T-helper 1 cell (primary cell): ENCODE measurements around the gene MYO1H.
A peak's percentile ranks its signal among the peaks of the same experiment; 100 is the strongest.
"Not testable (repeated sequence)": the region's sequence is repeated elsewhere in the genome, so short reads cannot be mapped to it uniquely, and the experiment has no call there.

Source experiments
- DNase-seq, 5 donors: peaks; one replicate each; pipeline ENCODE4 v3.0.0-alpha.2; 2012 to 2020

The MYO1H gene

DNA sequence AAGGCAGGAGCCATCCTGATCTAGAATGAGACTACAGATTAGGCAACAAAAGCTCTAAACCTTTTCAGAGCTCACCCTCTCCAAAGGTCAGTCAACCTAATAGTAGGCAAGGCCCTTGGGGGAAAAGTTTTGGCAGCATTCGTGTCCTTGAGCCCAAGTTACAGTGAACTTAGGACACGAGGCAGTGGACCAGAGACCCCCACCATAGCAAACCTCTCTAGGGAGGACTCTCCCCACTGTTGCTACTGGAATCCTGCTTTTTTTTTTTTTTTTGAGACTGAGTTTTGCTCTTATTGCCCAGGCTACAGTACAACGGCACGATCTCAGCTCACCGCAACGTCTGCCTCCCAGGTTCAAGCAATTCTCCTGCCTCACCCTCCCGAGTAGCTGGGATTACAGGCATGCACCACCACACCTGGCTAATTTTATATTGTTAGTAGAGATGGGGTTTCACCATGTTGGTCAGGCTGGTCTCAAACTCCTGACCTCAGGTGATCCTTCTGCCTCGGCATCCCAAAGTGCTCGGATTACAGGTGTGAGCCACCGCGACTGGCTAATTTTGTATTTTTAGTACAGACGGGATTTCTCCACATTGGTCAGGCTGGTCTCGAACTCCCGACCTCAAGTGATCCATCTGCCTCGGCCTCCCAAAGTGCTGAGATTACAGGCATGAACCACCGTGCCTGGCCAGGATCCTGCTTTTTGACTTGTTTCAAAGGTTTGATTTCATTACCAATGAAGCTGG is 126.0 kb downstream of the MYO1H start:
- not testable (repeated sequence) for DNase-seq

DNA sequence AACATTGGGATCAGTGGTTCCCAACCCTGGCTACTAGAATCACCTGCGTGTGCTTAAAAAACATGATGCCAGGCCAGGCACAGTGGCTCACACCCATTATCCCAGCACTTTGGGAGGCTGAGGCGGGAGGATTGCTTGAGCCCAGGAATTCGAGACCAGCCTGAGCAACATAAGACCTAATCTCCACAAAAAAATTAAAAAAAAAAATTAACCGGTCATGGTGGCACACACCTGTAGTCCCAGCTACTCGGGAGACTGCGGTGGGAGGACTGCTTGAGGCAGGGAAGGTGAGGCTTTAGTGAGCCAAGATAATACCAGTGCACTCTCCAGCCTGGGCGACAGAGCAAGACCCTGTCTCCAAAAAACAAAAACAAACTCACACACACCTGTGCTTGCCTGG is 127.4 kb downstream of the MYO1H start:
- no peak for DNase-seq

DNA sequence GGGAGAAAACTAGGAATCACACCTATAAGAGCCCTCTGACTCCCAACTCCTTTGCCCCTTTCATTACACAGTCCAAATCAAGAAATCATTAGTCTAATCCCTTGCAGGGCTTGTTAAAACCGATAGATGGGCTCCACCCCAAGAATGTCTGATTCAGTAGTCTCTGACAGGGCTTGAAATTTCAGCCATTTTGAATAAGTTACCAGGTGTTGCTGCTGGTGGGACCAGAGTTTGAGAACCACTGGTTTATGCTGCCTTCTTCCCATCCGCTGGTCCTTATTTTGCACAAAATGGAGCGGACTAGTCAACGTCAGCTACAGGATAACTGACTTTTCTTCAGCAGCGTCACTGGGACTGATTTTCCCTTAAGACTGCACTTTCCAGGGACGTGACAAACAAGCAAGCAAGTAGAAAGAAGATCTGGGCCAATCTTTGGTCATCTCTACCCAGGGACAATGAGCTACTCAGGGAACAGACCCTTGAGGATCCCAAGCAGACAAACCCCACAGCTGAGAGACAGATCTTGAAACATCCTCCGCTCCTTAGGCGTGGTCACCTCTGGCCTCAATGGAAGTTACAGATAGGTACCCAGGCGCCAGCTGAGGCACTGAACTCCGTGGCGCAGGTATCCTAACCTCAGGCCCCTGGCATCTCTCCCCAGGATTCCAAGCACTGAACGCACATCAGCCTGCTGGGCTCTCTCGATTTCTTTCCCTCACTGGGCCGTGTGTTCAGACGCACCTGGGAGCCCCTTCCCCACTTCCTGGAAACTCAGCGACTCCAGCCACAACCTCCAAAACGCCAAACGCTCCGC is 128.5 kb downstream of the MYO1H start:
- no peak for DNase-seq

DNA sequence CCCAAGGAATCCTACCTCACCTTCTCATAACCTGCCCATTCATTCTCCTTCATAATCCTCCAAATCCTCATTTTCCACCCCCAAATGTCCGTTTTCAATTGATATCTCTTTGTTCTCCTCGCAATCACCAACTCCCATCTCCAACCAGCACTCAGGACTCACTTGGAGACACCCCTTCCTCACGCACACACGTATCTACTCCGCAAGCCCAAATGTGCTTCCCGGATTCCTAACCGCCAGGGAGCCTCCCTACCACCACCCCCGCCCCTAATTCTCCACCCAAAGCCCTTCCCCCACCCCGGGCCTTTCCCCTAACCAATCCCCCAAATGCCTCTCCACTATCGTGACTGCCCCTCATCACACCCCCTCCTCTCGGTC is 129.1 kb downstream of the MYO1H start:
- no peak for DNase-seq

DNA sequence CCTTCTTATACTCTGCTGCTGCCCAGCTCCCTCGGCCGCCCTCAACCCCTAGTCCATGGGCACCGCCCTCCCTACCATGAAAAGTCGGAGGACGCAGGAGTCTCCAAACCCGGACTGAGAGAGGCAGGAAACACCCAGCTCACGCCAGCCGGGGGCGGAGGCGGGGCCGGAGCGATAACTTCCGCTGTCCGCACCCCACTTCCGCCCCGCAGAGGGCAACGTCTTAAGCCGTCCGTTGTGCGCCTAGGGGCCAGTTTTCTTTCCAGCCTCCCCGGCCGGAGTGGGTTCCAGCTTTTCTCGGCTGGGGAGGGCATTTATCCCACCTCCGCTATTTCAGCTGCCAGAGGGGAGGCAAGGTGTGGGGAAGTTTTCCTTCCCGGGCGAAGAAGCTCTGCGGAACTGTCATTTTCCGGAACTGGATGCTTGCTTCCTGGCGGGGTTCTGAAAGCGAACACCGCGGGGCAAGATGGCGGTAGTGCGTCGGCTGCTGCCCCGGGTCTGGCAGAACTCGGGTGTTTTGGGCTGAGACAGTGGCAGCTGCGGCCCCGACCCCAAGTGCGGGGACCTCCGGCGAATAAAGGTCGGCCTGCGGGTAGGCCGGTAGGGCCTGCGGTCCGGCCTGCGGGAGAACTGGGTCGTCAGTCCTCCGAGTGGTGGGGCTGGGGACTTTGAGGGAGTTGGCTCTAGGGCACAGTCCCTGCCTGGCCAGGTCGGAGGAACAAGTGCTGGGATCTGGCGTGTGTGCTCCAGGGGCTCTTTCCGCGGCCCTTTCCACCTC is 129.7 kb downstream of the MYO1H start, which contains the start of the genes KCTD10 and UBE3B:
Gene KCTD10 (minus strand): TSS at position 116 of the 778 bp plus-strand sequence. CDS start 38 bp downstream, at position 78.
Gene UBE3B (plus strand): TSS at position 450 of the 778 bp plus-strand sequence. CDS start 5,918 bp downstream, outside the sequence.
- DNase-seq: peak; percentile 70 to 90 (median 80)

DNA sequence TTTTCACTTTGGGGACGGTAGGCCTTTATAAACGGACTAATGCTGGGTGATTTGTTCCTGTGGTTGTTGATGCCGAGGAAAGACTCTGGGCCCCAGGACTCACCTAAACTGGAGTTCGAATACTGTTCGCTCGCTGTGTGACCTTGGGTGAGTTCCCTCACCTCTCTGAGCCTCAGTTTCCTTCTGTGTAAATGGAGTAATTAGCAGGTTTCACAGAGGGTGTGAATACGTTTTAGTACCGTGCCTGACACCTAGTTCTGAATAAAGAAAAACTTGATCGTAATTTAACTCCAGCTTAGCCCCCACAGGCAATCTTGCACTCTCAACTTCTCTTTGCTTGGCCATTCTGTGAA is 130.2 kb downstream of the MYO1H start:
- DNase-seq: no peak

DNA sequence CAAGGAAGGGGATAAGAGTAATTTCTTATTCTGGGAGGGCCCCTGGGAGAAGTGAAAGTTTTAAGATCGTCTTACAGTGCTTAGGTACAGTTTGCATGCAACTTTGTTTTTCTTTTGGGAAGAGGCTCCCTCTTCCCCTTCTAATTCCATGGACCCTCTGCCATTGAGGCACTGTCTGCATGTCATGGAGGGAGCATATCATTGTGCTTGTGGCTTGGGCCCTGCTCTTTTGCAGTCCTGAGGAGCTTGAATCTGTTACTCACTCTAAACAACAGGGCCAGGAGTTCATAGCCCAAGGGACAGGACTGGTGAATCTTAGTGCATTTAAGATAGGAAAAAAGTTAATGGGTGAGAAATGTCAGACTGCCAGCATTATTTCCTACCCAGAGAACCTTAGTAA is 132.1 kb downstream of the MYO1H start:
- no peak for DNase-seq

DNA sequence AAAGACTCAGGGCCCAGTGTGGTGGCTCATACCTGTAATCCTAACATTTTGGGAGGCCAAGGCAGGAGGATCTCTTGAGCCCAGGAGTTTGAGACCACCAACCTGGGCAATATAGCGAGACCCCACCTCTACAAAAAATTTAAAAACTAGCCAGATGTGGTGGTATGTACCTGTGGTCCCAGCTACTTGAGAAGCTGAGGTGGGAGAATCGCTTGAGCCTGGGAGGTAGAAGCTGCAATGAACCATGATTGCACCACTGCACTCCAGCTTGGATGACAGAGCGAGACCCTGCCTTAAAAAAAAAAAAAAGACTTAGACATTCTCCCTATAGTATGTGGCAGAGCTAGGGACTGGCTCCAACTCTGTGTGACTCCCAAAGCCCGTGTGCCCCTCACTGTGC is 132.7 kb downstream of the MYO1H start:
- no peak for DNase-seq

DNA sequence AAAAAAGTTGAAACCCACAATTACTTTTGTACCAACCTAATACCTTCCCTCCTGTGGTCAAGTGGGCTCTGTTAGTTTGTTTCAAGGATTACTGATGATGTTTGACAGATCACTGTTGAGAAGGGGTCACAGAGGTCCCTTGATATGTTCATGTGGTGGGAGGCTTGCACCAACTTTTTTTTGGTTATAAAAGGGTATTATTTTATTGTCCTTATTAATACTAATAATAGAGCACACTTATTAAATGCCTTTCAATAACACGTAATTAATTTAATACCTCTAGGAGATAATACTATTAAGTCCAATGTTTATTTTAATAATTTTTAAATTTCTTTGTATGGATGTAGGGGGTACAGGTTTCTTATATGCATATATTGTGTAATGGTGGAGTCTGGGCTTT is 134.2 kb downstream of the MYO1H start:
- DNase-seq: no peak

DNA sequence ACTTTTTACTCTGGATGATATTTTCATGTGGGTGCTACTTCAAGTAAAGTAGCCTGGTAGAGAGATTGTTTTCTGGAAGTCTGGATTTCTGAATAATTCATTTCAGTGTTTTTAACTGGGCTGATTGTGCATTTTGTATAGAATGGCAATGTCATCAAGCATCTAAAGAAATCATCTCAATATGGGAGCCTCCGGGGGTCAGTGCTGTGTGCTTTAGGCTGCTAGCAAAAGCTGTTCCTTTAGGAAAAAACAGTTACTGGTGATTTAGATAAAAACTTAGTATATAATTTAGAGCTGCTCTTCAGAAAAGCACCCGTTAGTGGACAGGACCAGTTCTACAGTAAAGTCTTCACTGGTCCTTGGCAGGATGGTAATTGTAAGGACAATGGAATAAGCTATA is 134.8 kb downstream of the MYO1H start:
- no peak for DNase-seq

DNA sequence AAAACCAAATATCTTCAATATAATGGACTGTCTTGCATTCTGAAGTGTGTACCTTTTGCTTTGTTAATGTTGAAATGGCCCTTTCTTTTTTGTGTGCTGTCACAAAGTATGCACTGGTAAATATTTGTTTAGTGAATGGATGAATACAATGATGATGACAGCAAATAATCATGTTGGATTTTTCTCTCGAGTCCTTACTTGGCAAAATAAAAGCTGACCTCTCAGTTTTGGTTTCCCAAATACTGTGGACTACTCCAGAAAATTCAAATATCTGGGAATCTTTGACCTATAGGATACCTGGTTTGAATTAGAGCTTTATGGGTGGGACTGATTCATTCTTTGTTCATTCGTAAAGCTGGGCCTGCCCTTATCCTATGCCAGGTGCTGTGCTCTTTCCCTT is 135.2 kb downstream of the MYO1H start:
- DNase-seq: no peak

DNA sequence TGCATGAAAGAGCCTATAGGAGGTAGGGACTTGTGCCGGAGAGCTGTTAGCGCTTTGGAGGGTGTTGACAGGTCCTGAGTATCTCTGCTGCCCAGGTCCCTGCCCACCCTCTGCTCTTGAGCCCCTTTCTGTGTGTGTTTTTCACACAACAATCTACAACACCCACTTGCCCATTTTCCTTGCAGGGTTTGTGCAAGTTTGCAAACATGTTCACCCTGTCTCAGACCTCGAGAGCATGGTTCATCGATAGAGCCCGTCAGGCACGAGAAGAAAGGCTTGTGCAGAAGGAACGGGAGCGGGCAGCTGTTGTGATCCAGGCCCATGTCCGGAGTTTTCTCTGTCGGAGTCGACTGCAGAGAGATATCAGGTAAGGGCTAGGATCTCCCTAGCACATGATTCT is 135.6 kb downstream of the MYO1H start:
- DNase-seq: no peak

DNA sequence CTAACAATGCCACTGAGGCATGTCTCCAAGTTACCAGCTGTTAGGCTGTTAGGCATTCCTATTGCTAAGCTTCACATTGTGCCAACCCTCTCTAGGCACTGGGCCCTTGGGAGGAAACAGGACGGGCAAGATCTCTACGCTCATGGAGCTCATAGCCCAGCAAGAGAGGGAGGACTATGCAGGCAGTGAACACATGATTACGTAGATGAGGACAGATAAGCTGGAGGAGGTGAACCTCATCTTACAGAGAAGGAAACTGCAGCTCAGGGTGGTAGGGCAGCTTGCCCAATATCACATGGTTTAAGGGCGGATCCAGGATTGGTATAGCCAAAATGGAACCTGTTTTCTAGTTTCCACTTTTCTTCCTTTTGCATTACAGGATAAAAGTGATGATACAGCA is 137.5 kb downstream of the MYO1H start:
- DNase-seq: no peak

DNA sequence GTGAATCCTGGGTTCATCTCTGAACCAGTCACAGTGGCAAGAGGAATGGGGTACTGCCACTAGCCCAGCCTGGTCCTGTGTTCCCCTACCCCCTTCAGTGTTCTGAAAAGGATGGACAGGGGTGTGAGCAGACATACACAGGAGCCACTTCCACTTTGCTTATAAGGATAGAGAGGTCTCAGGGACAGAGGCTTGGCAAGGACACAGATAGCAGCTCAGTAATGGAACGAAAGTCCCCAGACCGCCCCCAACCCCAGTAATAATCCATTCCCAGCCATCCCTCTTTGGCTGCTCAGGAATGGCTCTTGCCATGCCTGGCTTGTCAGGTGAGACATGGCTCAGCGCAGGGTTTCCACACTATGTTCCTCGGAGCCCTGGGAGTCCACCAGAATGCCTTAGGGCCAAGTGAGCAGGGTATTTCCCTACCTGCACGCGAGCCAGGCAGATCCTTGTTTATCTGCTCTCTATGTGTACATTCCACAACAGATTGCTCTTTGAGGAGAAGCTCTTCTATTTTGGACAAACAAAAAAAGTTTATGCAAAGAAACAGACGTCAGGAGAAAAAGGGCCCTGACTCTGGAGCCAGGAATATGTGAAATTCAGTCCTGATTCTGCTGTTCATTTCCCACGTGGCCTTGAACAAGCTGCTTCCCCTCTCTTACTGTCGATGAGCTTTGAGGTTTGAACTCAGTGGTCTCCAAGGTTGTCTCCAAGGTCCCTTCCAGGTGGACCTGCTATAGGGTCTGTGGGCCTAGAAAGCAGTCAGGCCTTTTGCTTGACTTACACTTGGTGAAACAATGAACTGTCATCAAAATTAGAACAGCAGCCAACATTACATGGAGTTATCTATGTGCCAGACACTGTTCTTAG is 139.7 kb downstream of the MYO1H start:
- no peak for DNase-seq

DNA sequence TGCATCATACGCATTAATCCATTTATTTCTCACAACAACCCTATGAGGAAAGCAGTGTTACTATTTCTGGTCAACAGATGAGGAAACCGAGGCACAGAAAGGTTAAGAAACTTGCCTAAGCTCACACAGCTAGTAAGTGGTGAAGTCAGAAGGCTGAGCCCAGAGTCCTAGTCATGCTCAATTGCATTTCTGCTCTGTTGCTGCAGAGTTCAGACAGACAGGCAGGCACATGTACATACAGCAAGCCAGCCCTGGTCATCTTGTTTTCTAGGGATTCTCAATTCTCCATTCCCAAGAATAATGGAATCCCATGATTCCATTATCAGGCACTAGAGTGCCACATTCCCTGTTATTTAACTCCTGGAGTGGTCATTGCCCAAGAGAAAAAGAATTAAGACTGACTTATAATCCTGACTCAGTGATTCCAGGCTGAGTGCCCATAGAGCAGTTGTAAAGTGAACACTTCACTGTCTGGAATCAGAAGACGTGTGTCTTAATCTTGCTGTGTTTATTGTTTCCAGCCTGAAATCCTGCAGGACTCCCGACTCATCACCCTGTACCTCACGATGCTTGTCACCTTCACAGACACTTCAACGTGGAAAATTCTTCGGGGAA is 140.5 kb downstream of the MYO1H start:
- DNase-seq: no peak

DNA sequence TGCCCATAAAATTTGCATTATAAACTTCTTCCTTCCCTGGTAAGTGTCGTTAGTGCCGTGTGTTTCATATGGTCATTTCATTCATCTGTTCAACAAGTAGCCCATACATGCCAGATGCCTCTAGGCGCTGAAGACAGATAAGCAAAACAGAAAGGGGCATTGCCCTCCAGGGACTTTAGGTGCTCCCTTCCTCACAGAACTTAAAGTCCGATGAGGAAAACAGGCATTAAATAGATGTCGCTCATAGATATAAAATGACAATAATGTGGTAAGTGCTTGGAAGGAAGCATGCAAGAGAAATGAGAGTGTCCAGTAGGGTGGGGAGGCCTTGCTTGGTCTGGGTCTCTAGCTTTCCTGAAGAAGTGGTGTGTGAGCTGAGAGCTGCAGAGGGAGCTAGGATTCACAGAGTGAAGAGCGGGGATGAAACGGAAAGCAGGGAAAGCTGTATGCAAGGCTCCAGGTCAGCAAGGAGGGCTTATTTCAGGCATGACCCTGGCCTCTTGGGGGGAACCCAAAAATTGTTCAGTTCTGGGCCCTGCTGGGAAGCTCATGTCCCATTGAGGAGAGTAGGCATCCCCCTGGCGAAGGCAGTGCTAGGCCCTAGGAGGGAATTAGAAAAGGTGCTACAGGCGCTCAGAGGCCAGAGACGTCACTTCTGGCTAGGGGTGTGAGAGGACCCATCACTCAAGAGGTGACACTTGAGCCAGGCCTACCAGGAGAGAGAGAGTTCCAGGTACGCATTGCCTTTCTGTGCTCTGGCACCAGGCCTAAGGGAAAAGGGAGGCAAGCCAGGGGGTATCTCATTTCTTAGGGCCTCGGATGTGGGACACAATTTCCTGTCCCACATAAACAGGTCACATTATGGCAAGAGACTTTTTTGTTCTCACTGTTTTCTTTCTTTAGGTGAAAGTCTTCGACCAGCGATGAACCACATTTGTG is 141.6 kb downstream of the MYO1H start:
- no peak for DNase-seq

DNA sequence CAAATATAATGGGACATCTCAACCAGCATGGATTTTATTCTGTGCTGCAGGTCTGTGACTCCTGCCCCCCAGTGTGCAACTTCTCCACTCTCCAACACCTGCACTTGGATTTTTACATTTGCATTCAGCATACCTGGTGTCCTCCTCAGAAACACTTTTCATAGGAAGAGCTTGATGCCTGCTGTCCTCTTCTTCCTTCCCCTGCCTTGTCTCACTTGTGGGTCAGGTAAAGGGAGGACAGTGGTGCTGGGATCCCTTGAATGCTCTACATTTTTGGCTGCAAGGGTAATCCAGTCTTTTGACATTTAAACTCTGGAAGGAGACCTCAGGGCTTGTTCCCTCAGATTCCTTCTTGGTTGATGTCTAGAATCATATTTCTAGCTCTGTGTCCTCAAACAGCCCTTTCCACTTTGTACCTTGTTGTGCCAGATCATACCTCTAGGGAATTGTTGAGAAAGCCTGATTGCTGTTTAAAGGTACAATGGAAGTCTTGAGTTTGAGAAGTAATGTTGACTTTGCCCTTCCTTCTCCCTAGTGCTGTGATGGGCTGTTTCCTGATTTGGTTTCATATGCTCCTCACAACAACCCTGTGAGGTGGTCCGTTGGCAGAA is 142.4 kb downstream of the MYO1H start:
- no peak for DNase-seq

DNA sequence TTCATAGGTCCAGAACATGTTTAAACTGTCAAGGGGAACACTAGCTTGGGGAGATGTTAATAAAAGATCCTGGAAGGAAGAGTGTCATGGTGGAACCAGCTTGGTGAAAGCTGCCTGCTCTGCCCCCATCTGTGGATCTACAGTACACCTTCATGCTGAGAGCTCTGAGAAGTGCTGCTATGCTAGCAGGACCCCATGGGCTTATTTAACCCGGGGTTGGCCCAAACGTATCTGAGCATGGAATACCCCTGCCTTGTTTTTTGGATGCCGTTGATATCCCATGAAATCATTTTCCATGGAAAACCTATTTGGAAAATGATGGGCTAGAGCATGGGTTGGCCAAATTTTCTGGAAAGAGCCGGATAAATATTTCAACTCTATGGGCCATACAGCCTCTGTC is 144.0 kb downstream of the MYO1H start:
- no peak for DNase-seq

DNA sequence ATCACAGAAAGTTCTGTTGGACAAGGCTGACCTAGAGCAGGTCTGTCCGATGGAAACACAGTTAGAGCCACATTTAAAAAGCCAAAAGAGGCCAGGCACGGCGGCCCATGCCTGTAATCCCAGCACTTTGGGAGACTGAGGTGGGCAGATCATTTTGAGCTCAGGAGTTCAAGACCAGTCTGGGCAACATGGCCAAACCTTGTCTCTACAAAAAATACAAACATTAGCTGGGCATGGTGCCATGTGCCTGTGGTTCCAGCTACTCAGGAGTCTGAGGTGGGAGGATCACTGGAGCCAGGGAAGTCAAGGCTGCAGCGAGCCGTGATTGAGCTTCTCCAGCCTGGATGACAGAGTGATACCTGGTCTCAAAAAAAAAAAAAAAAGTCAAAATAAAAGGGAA is 144.7 kb downstream of the MYO1H start:
- no peak for DNase-seq

DNA sequence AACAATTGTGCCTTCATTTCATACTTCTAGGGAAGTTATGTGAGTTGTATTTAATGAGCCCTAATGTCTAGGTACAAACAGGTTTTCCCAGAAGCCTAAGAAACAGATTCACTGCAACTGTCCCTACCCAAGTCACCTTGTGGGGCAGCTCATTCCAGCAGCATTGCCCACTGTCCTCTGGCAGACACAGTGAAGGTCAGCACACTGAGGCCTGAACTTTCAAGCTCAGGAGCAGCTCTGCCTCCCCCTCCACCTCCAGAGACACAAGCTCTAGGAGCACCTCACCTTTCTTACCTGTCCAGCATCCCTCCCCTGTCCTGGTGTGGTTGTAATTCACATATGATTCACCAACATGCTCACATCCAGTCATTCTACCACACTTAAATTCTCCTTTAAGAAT is 145.4 kb downstream of the MYO1H start:
- DNase-seq: no peak
